DMS79 treated with DMSO at 0.1 percent for 48 hours (cell line): Measurements from ENCODE around the gene GHRHR.
A peak's percentile ranks its signal among the peaks of the same experiment; 100 is the strongest.

Source experiments
- DNase-seq: peaks from one replicate; lab custom pipeline; 2025; lab: John Stamatoyannopoulos, UW

Gene GHRHR

GRCh38 chr7:30963842-30964241 lies at the start of gene GHRHR:
GHRHR (plus strand) TSS chr7:30963953; CDS start chr7:30964069, 116 bp downstream.
- DNase-seq: no peak

- DNase-seq: no peak
Measured at GRCh38 chr7:30914596-30914995, 49.2 kb upstream of the GHRHR start.

- DNase-seq: no peak
Measured at GRCh38 chr7:30915005-30915601, 48.6 kb upstream of the GHRHR start.

- no peak for DNase-seq
Measured at GRCh38 chr7:30915751-30916150, 48.0 kb upstream of the GHRHR start.

GRCh38 chr7:30916255-30916654 lies 47.5 kb upstream of the GHRHR start:
- no peak for DNase-seq

GRCh38 chr7:30916767-30917166 lies 47.0 kb upstream of the GHRHR start:
- DNase-seq: no peak

- no peak for DNase-seq
Measured at GRCh38 chr7:30917216-30917893, 46.4 kb upstream of the GHRHR start.

GRCh38 chr7:30918676-30919075 lies 45.1 kb upstream of the GHRHR start:
- DNase-seq: no peak

- peak; percentile 88 for DNase-seq
Measured at GRCh38 chr7:30920021-30920583, 43.7 kb upstream of the GHRHR start.

- DNase-seq: peak; percentile 78
Measured at GRCh38 chr7:30920584-30921539, 42.9 kb upstream of the GHRHR start.

- DNase-seq: no peak
Measured at GRCh38 chr7:30921540-30922401, 42.0 kb upstream of the GHRHR start.

GRCh38 chr7:30922596-30922995 lies 41.2 kb upstream of the GHRHR start:
- DNase-seq: no peak

GRCh38 chr7:30923009-30923773 lies 40.6 kb upstream of the GHRHR start:
- no peak for DNase-seq

- DNase-seq: no peak
Measured at GRCh38 chr7:30923774-30924413, 39.9 kb upstream of the GHRHR start.

GRCh38 chr7:30924624-30925023 lies 39.1 kb upstream of the GHRHR start:
- DNase-seq: no peak

GRCh38 chr7:30925117-30925516 lies 38.6 kb upstream of the GHRHR start:
- no peak for DNase-seq

- no peak for DNase-seq
Measured at GRCh38 chr7:30925913-30926312, 37.8 kb upstream of the GHRHR start.

GRCh38 chr7:30926313-30926712 lies 37.4 kb upstream of the GHRHR start:
- DNase-seq: no peak

- no peak for DNase-seq
Measured at GRCh38 chr7:30927040-30927439, 36.7 kb upstream of the GHRHR start.

- DNase-seq: no peak
Measured at GRCh38 chr7:30927559-30927958, 36.2 kb upstream of the GHRHR start.
